Activated CD8-positive, alpha-beta memory T cell treated with anti-CD3 and anti-CD28 coated beads for 36 hours (primary cell): ENCODE measurements around the gene MAP3K12. TPM values are rescaled to one million over a fixed set of nuclear protein-coding genes. Genes with fewer than 3 reads are reported as not detected.

ENCODE experiments used
- CTCF ChIA-PET: fragments of 350-600 bp; sonication (Branson Sonifier 250); formaldehyde crosslinking; loops from one replicate; lab custom pipeline; 2021; ENCODE audit warnings: antibody characterized with exemption; lab: Charles Lee
- POLR2A ChIA-PET: fragments of 350-600 bp; sonication (Branson Sonifier 250); formaldehyde crosslinking; loops from one replicate; lab custom pipeline; 2021; ENCODE audit warnings: antibody characterized with exemption; lab: Charles Lee
- total RNA-seq, 2 experiments: library from RNA; stranded (reverse); gene quantifications; one replicate each; pipeline ENCODE4 v1.2.3, GENCODE V29; 2021

MAP3K12 gene
- total RNA-seq, 2 experiments from 2014 or later, result 10.5 to 13.8 TPM

DNA sequence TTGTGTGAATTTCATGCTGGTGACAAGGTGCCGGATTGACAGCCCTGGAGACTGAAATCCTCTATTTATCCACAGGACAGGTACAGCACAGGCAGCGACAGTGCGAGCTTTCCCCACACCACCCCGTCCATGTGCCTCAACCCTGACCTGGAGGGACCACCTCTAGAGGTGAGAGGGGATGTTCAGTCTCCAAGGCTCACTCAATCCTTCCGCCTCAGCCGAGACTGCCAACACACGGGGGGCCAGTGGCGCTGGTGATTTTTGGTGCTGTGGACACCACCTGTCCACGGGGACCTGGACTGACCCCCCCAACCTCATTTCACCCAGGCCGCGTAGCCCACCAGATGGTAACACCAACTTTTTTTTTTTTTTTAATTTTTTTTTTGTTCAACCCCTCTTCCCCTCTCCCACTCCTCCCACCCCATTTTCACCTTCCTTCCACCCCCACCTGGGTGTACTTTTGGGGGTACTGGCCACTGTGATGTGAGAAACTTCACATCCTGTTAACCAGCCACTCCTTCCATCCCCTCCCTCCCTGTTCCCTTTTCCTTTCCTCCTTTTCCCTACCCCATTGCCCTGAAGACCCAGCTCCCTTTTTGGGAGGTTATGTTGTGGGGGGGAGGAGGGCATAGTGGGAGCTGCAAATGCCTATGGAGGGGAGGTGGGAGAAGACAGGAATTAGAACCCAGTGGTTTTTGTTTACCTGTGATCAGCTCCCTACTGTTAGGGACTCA is 34.4 kb downstream of the MAP3K12 start:
- ChIA-PET CTCF (interaction anchor here (1.1 to 1.7 kb wide), 4 partner anchors 12 to 120 kb away, joined by 3 to 6 read pairs (median 4); no protein-coding TSS in a partner anchor), POLR2A (interaction anchor here (0.7 kb wide), 1 partner anchor 11 kb away, joined by 5 read pairs; no protein-coding TSS in a partner anchor)

DNA sequence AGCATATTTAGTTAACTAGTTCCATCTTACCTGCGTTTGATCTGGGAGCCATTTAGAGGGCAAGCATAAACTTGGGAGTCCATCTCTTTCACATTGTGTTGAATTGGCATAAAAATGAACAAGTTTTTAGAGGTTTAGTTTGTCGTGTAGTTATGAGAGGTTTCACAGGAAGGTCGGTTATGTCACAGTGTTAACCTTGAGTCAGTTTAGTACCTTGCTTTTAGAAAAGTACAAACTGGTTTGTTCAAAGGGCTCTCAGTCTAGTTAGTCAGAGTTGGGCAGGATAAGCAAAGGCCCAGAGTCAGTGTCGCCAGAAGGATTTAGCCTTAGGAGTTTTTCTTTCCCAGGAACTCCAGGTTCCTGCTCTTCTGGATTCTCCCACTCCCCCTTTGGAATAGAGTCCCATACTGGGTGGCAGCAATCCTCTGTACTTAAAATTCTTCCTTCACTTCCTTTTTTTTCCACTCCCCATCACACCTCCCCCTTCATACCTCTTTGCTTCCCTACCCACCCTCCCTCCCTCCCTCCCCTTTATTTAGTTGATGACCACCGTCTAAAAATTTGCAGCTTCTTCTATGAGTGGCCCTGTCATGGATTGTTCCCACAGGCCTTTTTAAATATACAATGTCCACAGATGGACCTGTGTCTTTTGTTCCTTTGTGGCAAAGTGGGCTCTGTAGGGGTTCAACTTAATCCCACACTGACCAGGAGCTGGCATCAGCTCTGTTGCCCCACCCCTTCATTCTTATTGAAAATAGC is 35.3 kb downstream of the MAP3K12 start:
- ChIA-PET CTCF (interaction anchor here (1.1 to 1.6 kb wide), 3 partner anchors 44 to 119 kb away, joined by 3 to 6 read pairs (median 3); no protein-coding TSS in a partner anchor), POLR2A (interaction anchor here (0.7 kb wide), 1 partner anchor 11 kb away, joined by 5 read pairs; no protein-coding TSS in a partner anchor)

DNA sequence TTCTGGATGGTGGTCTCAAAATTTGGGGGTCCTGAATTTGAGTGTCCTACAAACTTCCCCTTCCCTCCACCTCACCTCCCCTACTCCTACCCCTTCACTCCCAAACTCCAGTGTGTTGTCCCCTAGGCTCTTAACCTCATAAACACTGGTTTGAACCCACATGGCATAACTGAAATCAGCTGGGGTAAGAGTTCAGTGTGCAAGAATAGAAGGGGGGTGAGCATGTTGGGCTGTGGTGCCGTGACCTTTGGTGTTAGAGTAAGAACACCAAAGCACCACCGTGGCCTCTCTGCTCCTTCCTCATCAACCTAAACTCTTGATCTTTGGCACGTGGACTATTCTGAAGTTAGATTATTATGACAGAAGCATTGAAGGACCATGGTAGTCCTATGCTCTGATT is 36.3 kb downstream of the MAP3K12 start:
- POLR2A ChIA-PET, result no interaction called here
- CTCF ChIA-PET, result no interaction called here

DNA sequence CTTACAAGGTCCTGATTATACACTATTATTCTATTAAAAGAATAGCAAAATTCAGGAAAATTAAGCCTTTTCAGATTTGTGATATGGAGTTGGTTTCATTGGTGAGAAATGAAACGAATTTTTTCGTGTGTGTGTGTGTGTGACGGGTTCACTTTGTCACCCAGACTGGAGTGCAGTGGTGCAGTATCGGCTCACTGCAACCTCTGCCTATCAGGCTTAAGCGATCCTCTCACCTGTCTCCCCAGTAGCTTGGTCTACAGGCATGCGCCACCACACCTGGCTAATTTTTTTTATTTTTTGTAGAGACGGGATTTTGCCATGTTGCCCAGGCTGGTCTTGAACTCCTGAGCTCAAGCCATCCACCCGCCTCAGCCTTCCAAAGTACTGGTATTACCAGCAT is 37.7 kb downstream of the MAP3K12 start:
- ChIA-PET POLR2A (interaction anchor here (0.7 kb wide), 1 partner anchor 13 kb away, joined by 3 read pairs; no protein-coding TSS in a partner anchor), CTCF (interaction anchor here (1.1 kb wide), 1 partner anchor 15 kb away, joined by 3 read pairs; no protein-coding TSS in a partner anchor)

DNA sequence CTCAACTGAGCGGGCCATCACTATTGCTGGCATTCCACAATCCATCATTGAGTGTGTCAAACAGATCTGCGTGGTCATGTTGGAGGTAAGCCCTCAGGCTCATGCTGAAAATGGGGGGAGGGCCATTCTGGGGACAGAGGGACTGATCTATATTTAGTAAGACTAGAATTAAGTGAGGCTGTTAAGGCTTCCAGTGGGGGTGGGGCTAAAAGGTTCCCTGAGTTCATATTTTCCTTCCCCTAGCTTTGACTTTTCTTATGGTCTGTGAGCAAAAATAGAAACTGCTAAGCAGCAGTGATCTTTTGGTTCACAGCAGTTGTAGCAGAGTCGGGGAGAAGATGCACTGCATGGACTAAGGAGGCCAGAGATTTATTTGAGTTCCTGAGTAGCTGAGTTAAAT is 38.2 kb downstream of the MAP3K12 start:
- CTCF ChIA-PET, result interaction anchor here (1.1 kb wide), 1 partner anchor 16 kb away, joined by 3 read pairs; no protein-coding TSS in a partner anchor
- POLR2A ChIA-PET, result interaction anchor here (0.7 kb wide), 1 partner anchor 14 kb away, joined by 3 read pairs; no protein-coding TSS in a partner anchor

DNA sequence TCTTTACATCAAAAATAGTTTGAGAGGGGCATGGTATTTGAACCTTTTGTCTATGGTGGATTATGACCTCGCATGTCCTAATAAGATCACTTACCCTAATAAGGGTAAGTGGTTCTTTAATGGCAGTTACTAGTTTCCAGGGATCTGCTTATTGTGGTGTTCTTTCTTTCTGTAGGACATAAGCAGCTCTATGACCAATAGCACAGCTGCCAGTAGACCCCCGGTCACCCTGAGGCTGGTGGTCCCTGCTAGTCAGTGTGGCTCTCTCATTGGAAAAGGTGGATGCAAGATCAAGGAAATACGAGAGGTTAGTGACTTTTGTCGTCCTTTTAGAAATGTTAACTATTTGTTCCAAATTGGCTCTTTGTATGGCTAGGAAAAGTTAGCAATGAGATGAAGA is 40.2 kb downstream of the MAP3K12 start:
- ChIA-PET POLR2A (interaction anchor here (1.4 kb wide), 1 partner anchor 23 kb away, joined by 3 read pairs; no protein-coding TSS in a partner anchor), CTCF (interaction anchor here (0.6 kb wide), 1 partner anchor 14 kb away, joined by 3 read pairs; no protein-coding TSS in a partner anchor)

DNA sequence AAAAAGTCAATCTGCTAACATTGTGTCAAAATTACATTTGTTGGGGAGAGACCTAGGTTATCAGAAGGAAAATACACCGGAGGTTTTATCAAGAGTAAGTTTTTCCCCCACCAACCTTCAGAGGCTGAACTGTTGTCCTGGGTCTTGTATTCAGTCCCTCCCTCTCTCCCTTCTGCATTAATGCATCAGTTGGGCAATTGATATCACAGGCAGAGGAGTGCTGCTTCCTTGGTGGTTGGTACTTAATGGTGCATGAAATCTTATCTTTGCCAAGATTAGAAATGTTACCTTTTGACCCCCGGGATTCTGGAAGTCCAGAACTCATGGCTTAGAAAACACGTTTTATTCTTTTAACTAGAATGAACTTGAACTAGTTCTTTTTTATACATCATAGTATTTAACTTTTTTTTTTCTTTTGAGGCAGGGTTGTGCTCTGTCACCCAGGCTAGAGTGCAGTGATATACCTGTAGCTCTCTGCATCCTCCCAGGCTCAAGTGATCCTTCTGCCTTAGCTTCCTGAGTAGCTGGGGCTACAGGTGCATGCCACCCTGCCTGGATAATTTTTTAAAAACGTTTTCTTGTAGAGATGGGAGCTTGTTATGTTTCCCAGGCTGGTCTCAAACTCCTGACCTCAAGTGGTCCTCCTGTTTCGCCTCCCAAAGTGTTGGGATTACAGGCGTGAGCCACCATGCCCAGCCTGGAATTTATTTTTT is 42.4 kb downstream of the MAP3K12 start:
- ChIA-PET POLR2A (no interaction called here), CTCF (no interaction called here)

DNA sequence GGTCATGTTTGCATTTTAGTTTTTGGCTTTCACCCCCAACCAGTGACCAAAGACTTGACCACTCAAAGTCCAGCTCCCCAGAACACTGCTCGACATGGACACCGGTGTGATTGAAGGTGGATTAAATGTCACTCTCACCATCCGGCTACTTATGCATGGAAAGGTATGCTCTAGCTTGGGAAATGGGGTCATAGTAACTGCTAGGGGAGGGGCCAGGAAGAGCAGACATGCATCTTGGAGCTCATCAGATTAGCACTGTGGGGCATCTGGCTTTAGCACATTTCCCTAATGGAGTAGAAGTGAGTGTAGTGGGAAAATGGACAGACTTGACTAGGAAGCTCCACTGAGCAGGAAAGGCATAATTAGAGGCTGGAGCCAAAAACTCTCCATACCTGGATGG is 44.6 kb downstream of the MAP3K12 start:
- POLR2A ChIA-PET, result interaction anchor here (0.6 to 3.0 kb wide), 5 partner anchors 20 to 122 kb away, joined by 3 to 13 read pairs (median 3); partner anchors contain the start of gene TARBP2

DNA sequence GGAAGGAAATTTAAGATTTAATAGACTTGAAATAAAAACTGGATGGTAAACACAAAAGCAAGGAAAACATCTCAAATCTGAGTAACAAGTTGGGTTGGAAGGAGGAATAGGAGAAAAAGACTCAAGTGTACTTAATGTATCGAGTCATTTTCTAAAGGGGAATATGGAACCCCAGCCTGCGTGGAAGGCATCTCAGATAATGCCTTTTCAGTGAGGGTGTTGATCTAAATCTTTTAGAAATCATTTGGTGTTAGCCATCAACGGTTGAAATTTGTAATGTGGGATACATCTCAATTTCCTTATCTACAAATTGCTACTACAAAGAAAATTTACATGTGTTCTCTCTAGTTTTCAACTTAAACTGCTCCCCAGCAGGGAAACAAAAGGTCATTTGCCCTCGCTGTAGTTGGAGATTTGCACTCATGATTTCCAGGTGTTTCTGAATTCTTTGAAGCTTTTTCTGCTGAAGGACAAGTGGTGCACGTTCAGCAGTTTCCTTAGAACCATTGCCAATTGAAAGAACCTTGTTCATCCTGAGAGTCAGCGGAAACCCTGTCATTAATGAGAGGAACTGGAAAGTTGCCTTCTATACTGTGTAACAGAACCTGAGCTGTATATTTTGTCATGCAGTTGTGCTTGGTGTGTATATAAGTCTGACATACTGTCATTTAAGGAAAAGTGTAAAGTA is 45.2 kb downstream of the MAP3K12 start:
- ChIA-PET POLR2A (interaction anchor here (0.9 to 3.0 kb wide), 3 partner anchors 20 to 47 kb away, joined by 3 to 13 read pairs (median 3); partner anchors contain the start of gene TARBP2), CTCF (interaction anchor here (2.4 kb wide), 1 partner anchor 55 kb away, joined by 8 read pairs; no protein-coding TSS in a partner anchor)

More for the DNA sequence above, 44.6 kb downstream of the MAP3K12 start:
- CTCF ChIA-PET, result interaction anchor here (2.4 kb wide), 1 partner anchor 54 kb away, joined by 8 read pairs; no protein-coding TSS in a partner anchor

DNA sequence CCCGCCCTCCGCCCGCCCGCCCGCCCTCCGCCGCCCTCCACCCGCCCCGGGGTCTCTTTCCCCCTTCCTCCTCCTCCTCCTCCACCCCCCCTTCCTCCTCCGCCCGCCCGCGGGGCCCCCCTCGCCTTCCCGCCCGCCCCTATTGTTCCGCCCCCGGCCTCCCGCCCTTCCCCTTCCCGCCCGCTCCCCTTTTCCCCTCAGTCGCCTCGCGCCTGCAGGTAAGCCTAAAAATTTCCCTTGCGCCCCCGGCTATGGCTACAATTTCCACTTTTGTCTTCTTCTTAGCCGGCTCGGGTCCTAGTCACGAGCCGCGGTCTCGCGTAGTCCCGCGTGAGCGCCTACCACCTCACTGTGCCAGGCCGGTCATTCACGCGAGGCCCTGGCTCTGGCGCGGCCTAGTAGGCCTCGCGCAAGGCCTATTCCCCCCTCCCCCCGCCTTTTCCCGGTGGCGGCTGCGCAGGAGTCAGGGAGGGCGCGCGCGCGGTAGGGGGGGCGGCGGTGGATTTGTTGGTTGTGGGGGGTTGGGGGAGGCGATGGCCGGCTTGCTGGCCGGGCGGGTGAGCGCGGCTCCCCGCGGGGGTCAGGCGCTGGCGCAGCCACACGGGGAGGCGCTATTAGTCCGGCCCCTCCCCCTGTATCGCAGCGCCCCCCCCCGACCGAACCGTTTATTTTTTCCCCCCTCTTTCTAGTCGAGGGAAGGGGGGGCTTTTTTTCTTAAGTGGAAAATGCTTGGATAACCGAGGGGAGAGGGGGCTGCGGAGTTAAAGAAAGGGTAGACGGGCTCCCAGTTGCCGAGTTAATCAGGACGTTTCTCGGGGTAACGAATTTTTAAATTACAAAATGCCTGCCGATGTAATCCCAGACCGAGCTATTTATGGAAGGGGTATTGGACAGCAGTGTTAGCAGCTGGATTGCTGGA is 46.8 kb downstream of the MAP3K12 start:
- POLR2A ChIA-PET, result interaction anchor here (0.6 kb wide), 2 partner anchors 17 to 286 kb away, joined by 3 read pairs; no protein-coding TSS in a partner anchor
- CTCF ChIA-PET, result interaction anchor here (0.8 to 1.0 kb wide), 2 partner anchors 17 to 22 kb away, joined by 3 read pairs; no protein-coding TSS in a partner anchor

DNA sequence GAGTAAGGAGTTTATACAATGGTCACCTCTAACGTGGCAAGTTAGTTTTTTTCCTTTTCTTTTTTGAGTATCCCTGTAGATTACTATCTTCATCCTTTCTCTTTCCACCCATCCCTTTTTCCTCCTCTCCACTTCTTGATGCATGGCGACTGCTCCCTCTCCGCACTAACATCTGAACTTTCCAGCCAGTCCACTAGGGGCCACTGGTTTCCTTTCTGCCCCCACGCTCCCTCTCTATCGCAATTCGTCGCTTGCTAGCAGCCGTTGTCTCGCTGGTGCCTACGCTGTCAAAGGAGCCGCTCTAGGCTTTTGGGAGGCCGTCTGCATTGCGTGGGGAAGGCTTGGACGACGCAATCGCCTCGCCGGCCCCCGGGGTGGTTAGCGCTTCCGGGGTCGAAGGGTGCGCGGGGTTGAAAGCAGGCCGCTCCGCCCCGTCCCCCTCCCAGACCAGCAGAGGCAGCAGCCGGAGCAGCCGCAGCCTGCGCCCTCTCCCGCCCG is 47.5 kb downstream of the MAP3K12 start, which contains the start of gene PCBP2:
Gene PCBP2, plus strand, starts transcription at position 442 of the 498 bp plus-strand sequence. CDS start 2,699 bp downstream, outside the sequence.
- POLR2A ChIA-PET, result no interaction called here
- CTCF ChIA-PET, result interaction anchor here (0.6 to 2.0 kb wide), 4 partner anchors 25 to 127 kb away, joined by 3 to 5 read pairs (median 4); no protein-coding TSS in a partner anchor

DNA sequence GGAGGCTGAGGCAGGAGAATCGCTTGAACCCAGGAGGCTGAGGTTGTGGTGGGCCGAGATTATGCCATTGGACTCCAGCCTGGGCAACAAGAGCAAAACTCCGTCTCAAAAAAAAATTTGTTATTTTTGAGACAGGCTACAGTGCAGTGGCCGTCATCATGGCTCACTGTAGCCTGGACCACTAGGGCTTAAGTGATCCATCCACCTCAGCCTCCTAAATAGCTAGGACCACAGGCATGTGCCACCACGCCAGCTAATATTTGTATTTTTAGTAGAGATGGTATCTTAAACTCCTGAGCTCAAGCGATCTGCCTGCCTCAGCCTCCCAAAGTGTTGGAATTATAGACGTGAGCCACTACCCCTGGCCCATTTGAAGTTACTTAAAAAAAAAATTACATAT is 48.3 kb downstream of the MAP3K12 start:
- POLR2A ChIA-PET, result interaction anchor here (0.6 kb wide), 2 partner anchors 8 to 43 kb away, joined by 3 read pairs; no protein-coding TSS in a partner anchor
- CTCF ChIA-PET, result interaction anchor here (0.6 to 2.0 kb wide), 4 partner anchors 26 to 128 kb away, joined by 3 to 5 read pairs (median 4); no protein-coding TSS in a partner anchor

DNA sequence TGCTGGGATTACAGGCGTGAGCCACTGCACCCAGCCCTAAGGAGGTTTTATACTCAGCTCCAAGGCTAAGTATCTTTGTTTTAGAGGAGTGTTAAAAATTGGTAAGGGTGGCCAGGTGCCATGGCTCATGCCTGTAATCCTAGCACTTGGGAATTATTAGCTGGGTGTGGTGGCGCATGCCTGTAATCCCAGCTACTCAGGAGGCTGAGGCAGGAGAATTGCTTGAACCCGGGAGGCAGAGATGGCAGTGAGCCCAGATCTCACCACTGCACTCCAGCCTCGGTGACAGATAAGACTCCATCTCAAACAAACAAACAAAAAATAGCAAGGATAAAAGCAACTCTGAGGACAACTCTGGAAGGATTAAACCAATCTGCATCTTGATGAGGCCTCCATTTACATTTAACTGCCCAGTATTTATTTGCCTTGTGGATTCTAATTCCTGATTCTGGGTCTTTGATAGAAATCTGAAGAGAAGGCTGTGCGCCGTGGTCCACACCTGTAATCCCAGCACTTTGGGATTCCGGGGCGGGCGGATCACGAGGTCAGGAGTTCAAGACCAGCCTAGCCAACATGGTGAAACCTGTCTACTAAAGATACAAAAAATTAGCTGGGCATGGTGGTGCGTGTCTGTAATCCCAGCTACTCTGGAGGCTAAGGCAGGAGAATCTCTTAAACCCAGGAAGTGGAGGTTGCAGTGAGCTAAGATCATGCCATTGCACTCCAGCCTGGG is 54.5 kb downstream of the MAP3K12 start:
- CTCF ChIA-PET, result interaction anchor here (0.7 kb wide), 1 partner anchor 14 kb away, joined by 3 read pairs; no protein-coding TSS in a partner anchor
- POLR2A ChIA-PET, result interaction anchor here (0.7 kb wide), 1 partner anchor 30 kb away, joined by 7 read pairs; no protein-coding TSS in a partner anchor

DNA sequence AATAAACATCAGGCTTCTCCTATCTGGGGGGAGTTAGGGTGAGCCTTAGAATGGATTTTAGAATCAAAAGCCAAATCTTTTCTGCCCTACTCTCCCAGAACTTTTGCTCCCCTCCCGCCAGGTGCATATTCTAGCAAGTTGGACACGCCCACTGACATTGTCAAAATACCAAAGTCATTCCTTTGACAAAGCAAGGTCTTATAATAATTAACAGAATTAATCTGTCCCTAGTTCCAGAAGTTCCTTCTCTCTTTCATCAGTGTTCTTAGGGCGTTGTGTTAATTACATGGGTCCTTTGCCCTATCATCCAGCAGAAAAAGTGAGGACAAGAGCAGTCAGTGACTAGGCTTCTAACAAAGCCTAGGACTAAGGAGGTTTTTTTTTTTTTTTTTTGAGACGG is 55.3 kb downstream of the MAP3K12 start:
- ChIA-PET CTCF (no interaction called here), POLR2A (interaction anchor here (0.7 kb wide), 1 partner anchor 30 kb away, joined by 7 read pairs; no protein-coding TSS in a partner anchor)
